KOPT-K1 (cell line): ENCODE data around the gene LGALS12.

ENCODE experiments used
- H3K27ac ChIP-seq: fragments of 200-600 bp; sonication (generic); 2 replicates; pipeline ENCODE4 v1.5.1; 2016; ENCODE audit warnings: antibody characterized with exemption, mild to moderate bottlenecking, low read depth, low read length; ENCODE audit not compliant: poor library complexity, severe bottlenecking
- H3K36me3 ChIP-seq: fragments of 200-600 bp; sonication (generic); 2 replicates; pipeline ENCODE4 v1.5.1; 2017; ENCODE audit warnings: antibody characterized with exemption, mild to moderate bottlenecking, low read length, moderate library complexity; ENCODE audit not compliant: insufficient read depth
- H3K9me3 ChIP-seq: fragments of 200-600 bp; sonication (generic); 2 replicates; pipeline ENCODE4 v1.5.1; 2017; ENCODE audit warnings: antibody characterized with exemption, low read length, mild to moderate bottlenecking; ENCODE audit not compliant: insufficient read depth, poor library complexity, severe bottlenecking

The LGALS12 gene

DNA sequence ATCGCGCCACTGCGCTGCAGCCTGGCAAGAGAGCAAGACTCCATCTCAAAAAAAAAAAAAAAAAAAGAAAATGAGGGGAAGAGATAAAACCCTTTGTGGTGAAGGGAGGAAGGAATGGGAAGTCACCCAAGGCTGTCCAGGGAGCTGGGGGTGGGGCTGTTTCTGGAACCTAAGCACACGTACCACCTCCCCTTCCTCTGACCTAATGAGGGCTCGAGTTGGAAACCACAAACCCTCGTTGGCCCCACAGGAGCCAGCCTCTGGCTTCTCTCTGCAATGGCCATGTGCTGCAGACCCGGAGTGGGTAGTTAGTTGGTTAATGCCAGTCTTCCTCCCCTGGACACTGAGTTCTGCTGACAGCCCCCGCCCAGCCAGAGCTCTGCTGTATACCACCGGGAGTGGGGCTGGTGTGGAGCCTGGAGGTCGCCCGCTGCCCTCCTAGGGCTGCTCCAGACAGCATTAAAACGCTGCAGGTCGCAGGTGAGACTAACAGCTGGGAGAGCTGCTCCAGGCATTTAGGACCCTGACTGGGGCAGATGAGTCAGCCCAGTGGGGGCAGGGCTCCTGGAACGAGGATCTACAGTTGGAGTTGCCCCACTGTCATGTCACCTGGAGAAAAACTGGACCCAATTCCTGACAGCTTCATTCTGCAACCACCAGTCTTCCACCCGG is at the start of gene LGALS12:
Gene LGALS12, plus strand, starts transcription at position 228 of the 672 bp plus-strand sequence. Its CDS starts 375 bp downstream, at position 603.
- H3K27ac ChIP-seq, result no peak within 1 kb of the TSS
- no peaks in the 10 kb centered on the region for H3K36me3 ChIP-seq
- H3K9me3 ChIP-seq, result no peaks in the 10 kb centered on the region

GRCh38 chr11:63459586-63459985 is 46.3 kb upstream of the LGALS12 start:
- Histone ChIP-seq H3K36me3 (no peaks in the 10 kb centered on the region), H3K9me3 (no peaks in the 10 kb centered on the region), H3K27ac (no peak overlapping the region)

GRCh38 chr11:63462137-63462536 is 43.7 kb upstream of the LGALS12 start:
- Histone ChIP-seq H3K36me3 (no peaks in the 10 kb centered on the region), H3K27ac (no peak overlapping the region), H3K9me3 (no peaks in the 10 kb centered on the region)

GRCh38 chr11:63470311-63470710 is 35.6 kb upstream of the LGALS12 start:
- Histone ChIP-seq H3K9me3 (no peaks in the 10 kb centered on the region), H3K27ac (no peak overlapping the region), H3K36me3 (no peaks in the 10 kb centered on the region)

GRCh38 chr11:63472372-63472771 is 33.5 kb upstream of the LGALS12 start:
- Histone ChIP-seq H3K36me3 (no peaks in the 10 kb centered on the region), H3K9me3 (peaks cover 12% of the 10 kb centered on the region), H3K27ac (no peak overlapping the region)

DNA sequence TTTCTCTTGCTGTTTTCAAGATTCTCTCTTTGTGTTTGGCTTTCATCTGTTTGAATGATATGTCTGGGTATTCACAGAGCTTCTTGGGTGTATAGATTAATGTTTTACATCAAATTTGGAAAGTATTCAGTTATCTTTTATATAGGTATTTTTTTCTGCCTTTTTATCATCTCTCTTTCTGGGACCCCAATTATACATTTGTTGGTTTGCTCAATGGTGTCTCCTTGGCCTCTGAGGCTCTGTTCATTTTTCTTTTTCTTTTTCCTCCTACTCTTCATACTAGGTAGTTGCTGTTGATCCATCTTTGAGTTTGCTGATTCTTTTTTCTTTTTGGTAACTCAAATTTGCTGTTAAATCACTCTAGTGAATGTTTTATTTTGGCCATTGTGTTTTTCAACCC is 29.3 kb upstream of the LGALS12 start:
- Histone ChIP-seq H3K27ac (no peak overlapping the region), H3K36me3 (no peaks in the 10 kb centered on the region), H3K9me3 (peaks cover 12% of the 10 kb centered on the region)

- H3K9me3 ChIP-seq, result peaks cover 12% of the 10 kb centered on the region
- H3K27ac ChIP-seq, result no peak overlapping the region
- no peaks in the 10 kb centered on the region for H3K36me3 ChIP-seq
Measured at GRCh38 chr11:63478896-63479295, 27.0 kb upstream of the LGALS12 start.

GRCh38 chr11:63480039-63480438 is 25.8 kb upstream of the LGALS12 start:
- Histone ChIP-seq H3K27ac (no peak overlapping the region), H3K9me3 (peaks cover 18% of the 10 kb centered on the region), H3K36me3 (no peaks in the 10 kb centered on the region)

DNA sequence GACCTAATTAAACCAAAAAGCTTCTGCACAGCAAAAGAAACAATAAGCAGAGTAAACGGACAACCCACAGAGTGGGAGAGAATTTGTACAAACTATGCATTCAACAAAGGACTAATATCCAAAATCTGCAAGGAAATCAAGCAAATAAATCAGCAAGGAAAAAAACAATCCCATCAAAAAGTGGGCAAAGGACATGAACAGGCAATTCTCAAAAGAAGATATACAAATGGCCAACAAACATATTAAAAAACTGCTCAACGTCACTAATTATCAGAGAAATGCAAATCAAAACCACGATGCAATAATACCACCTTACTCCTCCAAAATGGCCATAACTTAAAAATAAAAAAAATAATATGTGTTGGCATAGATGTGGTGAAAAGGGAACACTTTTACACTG is 20.1 kb upstream of the LGALS12 start:
- H3K9me3 ChIP-seq, result peaks cover 19% of the 10 kb centered on the region
- H3K27ac ChIP-seq, result no peak overlapping the region
- no peaks in the 10 kb centered on the region for H3K36me3 ChIP-seq

DNA sequence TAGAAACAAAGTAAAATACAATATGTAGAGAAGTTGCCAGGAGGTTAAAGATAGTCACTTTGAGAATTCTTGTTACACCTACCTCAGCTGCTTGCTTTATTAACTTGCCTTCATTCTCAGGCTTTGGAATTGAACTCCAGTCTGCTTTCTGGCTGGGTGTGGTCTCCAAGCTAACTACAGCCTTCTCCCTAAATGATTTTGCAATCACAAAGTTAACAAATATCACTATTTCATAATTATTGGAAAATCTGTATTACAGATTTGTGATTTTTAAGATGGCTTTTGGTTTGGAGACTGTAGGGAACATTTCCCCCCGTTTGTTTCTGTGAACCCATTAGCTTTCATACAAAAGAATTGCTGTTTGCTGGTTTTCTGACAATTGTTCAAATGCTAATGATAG is 17.1 kb upstream of the LGALS12 start:
- no peak overlapping the region for H3K27ac ChIP-seq
- no peaks in the 10 kb centered on the region for H3K36me3 ChIP-seq
- H3K9me3 ChIP-seq, result peaks cover 22% of the 10 kb centered on the region

DNA sequence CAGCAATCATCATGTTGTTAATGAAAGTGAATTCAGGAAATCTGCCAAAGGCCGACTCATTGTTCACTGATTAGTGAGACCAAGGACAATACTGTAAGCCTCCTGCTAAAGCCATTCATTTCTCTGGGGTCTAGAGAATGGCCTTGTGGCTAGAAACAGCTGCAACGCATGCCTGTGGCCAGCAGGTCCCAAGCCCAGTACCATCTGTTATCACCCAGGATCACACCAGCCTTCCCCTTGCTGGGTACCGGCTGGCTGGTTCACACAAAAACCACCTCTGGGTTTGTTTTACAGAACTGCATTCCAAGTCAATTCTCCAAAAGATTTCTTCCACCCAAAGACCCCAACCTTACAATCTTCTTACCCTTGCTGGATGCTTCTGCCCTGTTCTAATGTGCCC is 16.0 kb upstream of the LGALS12 start:
- no peaks in the 10 kb centered on the region for H3K36me3 ChIP-seq
- H3K27ac ChIP-seq, result no peak overlapping the region
- H3K9me3 ChIP-seq, result peaks cover 16% of the 10 kb centered on the region

- H3K27ac ChIP-seq, result peak within 1 kb of the TSS; percentile 5
- no peaks in the 10 kb centered on the region for H3K36me3 ChIP-seq
- peaks cover 11% of the 10 kb centered on the region for H3K9me3 ChIP-seq
Measured at GRCh38 chr11:63490551-63491239, 15.2 kb upstream of the LGALS12 start, which contains the start of gene PLAAT5. Gene PLAAT5, minus strand, starts transcription at chr11:63491167. Its CDS starts 133 bp downstream, at chr11:63491034.

DNA sequence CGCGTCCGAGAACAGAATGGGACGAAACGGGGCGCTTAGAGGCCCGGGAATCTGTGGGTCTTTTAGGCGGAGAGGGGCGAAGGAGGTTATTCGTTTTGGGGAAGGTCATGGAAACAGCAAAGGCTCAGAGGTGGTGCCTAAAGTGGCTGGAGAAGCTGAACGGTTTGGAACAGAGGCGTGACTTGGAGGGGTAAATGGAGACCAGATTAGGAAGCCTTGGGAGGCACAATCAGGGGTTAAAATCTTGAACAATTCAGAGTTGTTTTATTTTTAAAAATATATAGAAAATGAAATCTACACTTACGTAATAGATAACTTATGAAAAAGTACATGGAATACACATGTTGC is 14.7 kb upstream of the LGALS12 start:
- H3K27ac ChIP-seq, result peak overlapping the region; percentile 5
- H3K9me3 ChIP-seq, result peaks cover 6% of the 10 kb centered on the region
- no peaks in the 10 kb centered on the region for H3K36me3 ChIP-seq

DNA sequence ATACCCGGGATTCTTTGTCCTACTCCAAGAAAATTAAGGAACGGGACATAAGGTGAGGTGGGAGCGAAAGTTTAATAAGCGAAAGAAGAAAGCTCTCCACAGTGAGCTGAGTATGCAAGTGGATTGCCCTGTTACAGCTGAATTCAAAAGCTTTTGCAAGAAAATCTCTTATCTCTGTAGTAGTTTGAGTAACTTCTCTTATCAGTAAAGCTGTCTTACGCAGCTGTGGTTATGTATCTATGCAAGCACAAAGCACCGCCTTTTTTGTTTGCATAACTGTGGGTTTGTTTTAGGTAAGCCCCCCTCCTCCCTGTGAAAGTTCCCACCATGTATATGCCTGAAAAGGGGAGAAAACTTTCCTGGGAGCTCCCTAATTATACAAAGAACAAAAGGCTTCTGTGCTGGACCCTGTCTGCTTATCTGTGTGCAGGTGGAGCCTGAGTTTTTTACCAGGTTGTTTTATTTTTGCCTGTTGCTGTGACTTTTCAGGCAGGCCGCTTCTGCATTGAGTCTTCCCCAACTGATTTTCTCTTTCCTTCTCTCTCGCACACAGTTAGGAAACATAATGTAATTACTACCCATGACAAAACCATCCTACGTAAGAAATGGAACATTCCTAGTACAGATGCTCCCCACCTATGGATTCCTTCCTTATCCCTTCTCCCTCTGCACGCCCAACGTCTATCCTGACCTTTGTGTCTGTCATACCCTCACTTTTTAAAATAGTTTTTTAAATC is 14.1 kb upstream of the LGALS12 start:
- Histone ChIP-seq H3K36me3 (no peaks in the 10 kb centered on the region), H3K9me3 (peaks cover 3% of the 10 kb centered on the region), H3K27ac (no peak overlapping the region)

DNA sequence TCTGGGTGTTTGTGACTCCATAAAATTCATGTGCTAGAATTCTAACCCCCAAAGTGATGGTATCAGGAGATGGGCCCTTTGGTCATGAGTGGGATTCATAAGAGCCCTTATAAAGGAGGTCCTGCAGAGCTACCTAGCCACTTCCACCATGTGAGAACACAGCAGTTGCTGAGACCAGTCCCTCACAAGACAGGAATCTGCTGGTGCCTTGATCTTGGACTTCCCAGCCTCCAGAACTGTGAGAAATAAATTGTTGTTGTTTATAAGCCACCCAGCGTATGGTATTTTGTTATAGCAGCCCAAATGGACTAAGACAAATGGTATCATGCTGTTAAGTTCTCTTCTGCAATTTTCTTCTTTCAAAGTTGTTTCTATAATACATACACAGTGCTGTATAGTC is 13.4 kb upstream of the LGALS12 start:
- H3K9me3 ChIP-seq, result peaks cover 3% of the 10 kb centered on the region
- no peak overlapping the region for H3K27ac ChIP-seq
- no peaks in the 10 kb centered on the region for H3K36me3 ChIP-seq
